ENCODE results near the gene NRXN3.

The NRXN3 gene

DNA sequence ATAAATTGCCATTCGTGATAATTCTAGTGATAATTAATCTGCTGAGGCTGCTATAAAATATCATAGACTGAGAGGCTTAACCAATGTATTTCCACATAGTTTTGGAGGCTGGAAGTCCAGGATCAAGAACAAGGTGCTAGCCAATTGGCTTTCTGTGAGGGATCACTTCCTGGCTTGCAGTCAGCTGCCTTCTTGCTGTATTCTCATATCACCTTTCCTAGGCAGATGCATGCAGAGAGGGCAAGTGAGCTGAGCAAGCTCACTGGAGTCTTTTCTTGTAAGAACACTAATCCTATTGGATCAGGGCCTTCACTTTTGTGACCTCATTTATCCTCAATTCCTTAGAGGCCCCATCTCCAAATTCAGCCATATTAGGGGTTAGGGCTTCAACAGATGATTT, 1400.5 kb downstream of the NRXN3 start:
- no peak overlapping the region for H3K4me2 ChIP-seq
- H3K9ac ChIP-seq: no peak overlapping the region
- no peaks in the 10 kb centered on the region for H3K27me3 ChIP-seq
- no peaks in the 10 kb centered on the region for H4K20me1 ChIP-seq
- no peaks in the 10 kb centered on the region for H3K36me3 ChIP-seq
- TF ChIP-seq Cebpa-rat (IDR thresholded peaks at IDR 0.05): no peak
- no peak overlapping the region for H3K4me3 ChIP-seq
- H3K4me1 ChIP-seq: no peaks in the 10 kb centered on the region
- no peaks in the 10 kb centered on the region for H3K9me3 ChIP-seq (replicated peaks in 1 of 11)
- no peak overlapping the region for H3K27ac ChIP-seq

GRCh38 chr14:79571366-79571765, 1401.2 kb downstream of the NRXN3 start:
- H3K4me2 ChIP-seq: no peak overlapping the region
- H3K4me1 ChIP-seq: no peaks in the 10 kb centered on the region
- H3K36me3 ChIP-seq: no peaks in the 10 kb centered on the region
- TF ChIP-seq Cebpa-rat (IDR thresholded peaks at IDR 0.05): no peak
- H3K9ac ChIP-seq: no peak overlapping the region
- H4K20me1 ChIP-seq: no peaks in the 10 kb centered on the region
- H3K4me3 ChIP-seq: no peak overlapping the region
- H3K9me3 ChIP-seq (replicated peaks in 1 of 11): no peaks in the 10 kb centered on the region
- H3K27me3 ChIP-seq: no peaks in the 10 kb centered on the region
- no peak overlapping the region for H3K27ac ChIP-seq

GRCh38 chr14:79573486-79573885, 1403.3 kb downstream of the NRXN3 start:
- Histone ChIP-seq H4K20me1 (no peaks in the 10 kb centered on the region), H3K27ac (no peak overlapping the region), H3K9me3 (replicated peaks in 1 of 11) (no peaks in the 10 kb centered on the region), H3K4me2 (no peak overlapping the region), H3K4me1 (peaks cover 0 to 7% (median 3%) of the 10 kb centered on the region in 10 experiments; a peak in 8 of 20 replicates), H3K27me3 (no peaks in the 10 kb centered on the region), H3K36me3 (no peaks in the 10 kb centered on the region), H3K4me3 (no peak overlapping the region), H3K9ac (no peak overlapping the region)
- no peak for TF ChIP-seq Cebpa-rat (IDR thresholded peaks at IDR 0.05)

GRCh38 chr14:79575032-79575431, 1404.9 kb downstream of the NRXN3 start:
- TF ChIP-seq Cebpa-rat (IDR thresholded peaks at IDR 0.05): no peak
- H3K27ac ChIP-seq: no peak overlapping the region
- H3K4me2 ChIP-seq: no peak overlapping the region

GRCh38 chr14:79576424-79576823, 1406.3 kb downstream of the NRXN3 start:
- Histone ChIP-seq H3K4me1 (peaks cover 0 to 9% (median 3%) of the 10 kb centered on the region in 10 experiments; a peak in 8 of 20 replicates), H4K20me1 (no peaks in the 10 kb centered on the region), H3K4me3 (no peak overlapping the region), H3K9ac (no peak overlapping the region), H3K27ac (no peak overlapping the region), H3K9me3 (replicated peaks in 1 of 11) (no peaks in the 10 kb centered on the region), H3K36me3 (no peaks in the 10 kb centered on the region), H3K4me2 (no peak overlapping the region), H3K27me3 (no peaks in the 10 kb centered on the region)
- no peak for TF ChIP-seq Cebpa-rat (IDR thresholded peaks at IDR 0.05)

More at GRCh38 chr14:79575032-79575431, 1404.9 kb downstream of the NRXN3 start:
- Histone ChIP-seq H3K36me3 (no peaks in the 10 kb centered on the region), H3K9ac (no peak overlapping the region), H3K4me1 (peaks cover 0 to 9% (median 3%) of the 10 kb centered on the region in 10 experiments; a peak in 8 of 20 replicates), H3K27me3 (no peaks in the 10 kb centered on the region), H4K20me1 (no peaks in the 10 kb centered on the region), H3K9me3 (replicated peaks in 1 of 11) (no peaks in the 10 kb centered on the region), H3K4me3 (no peak overlapping the region)

- H3K9ac ChIP-seq: no peak overlapping the region
- TF ChIP-seq Cebpa-rat (IDR thresholded peaks at IDR 0.05): no peak
- no peaks in the 10 kb centered on the region for H3K9me3 ChIP-seq (replicated peaks in 1 of 11)
- H3K27me3 ChIP-seq: no peaks in the 10 kb centered on the region
- no peak overlapping the region for H3K4me3 ChIP-seq
- no peaks in the 10 kb centered on the region for H3K36me3 ChIP-seq
- peaks cover 0 to 9% (median 3%) of the 10 kb centered on the region in 10 experiments; a peak in 8 of 20 replicates for H3K4me1 ChIP-seq
- H4K20me1 ChIP-seq: no peaks in the 10 kb centered on the region
- peak overlapping the region in 7 of 11 experiments; percentile 14 to 43 (median 32); a peak in 10 of 22 replicates for H3K4me2 ChIP-seq
- H3K27ac ChIP-seq: no peak overlapping the region
These were observed 1408.3 kb downstream of the NRXN3 start for GRCh38 chr14:79578470-79578869.

GRCh38 chr14:79580414-79580813, 1410.2 kb downstream of the NRXN3 start:
- H3K4me3 ChIP-seq: no peak overlapping the region
- H3K36me3 ChIP-seq: no peaks in the 10 kb centered on the region
- H3K27me3 ChIP-seq: no peaks in the 10 kb centered on the region
- H3K4me1 ChIP-seq: peaks cover 0 to 9% (median 3%) of the 10 kb centered on the region in 10 experiments; a peak in 8 of 20 replicates
- no peaks in the 10 kb centered on the region for H4K20me1 ChIP-seq
- no peak for TF ChIP-seq Cebpa-rat (IDR thresholded peaks at IDR 0.05)
- no peaks in the 10 kb centered on the region for H3K9me3 ChIP-seq (replicated peaks in 1 of 11)
- no peak overlapping the region for H3K4me2 ChIP-seq
- no peak overlapping the region for H3K9ac ChIP-seq
- no peak overlapping the region for H3K27ac ChIP-seq

DNA sequence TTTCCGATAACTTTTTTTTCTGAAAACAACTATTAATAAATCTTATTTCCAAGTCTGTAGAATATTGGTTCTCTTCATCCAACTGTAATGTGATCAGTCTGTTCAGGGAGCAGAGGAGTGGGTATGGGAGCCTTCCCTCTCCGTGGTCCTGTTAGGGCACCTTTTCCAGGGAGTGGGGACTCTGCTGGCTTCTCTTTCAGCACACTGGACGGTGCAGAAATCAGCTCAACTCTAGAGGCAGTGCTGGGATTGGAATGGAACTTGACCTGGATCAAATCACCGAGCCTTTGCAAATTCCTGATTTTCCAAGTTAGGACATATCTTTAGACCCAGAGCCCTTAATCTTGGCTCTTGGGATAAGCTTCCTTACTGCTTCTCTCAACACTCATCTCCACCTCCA, 1410.7 kb downstream of the NRXN3 start:
- Histone ChIP-seq H3K4me1 (peaks cover 0 to 9% (median 3%) of the 10 kb centered on the region in 10 experiments; a peak in 8 of 20 replicates), H3K36me3 (no peaks in the 10 kb centered on the region), H3K4me3 (no peak overlapping the region), H3K9me3 (replicated peaks in 1 of 11) (no peaks in the 10 kb centered on the region), H3K27ac (no peak overlapping the region), H4K20me1 (no peaks in the 10 kb centered on the region), H3K4me2 (no peak overlapping the region), H3K27me3 (no peaks in the 10 kb centered on the region), H3K9ac (no peak overlapping the region)
- TF ChIP-seq Cebpa-rat (IDR thresholded peaks at IDR 0.05): no peak

- Histone ChIP-seq H3K9me3 (replicated peaks in 1 of 11) (no peaks in the 10 kb centered on the region), H3K9ac (no peak overlapping the region), H3K36me3 (no peaks in the 10 kb centered on the region), H3K4me1 (peaks cover 0 to 9% (median 3%) of the 10 kb centered on the region in 10 experiments; a peak in 8 of 20 replicates), H3K4me3 (no peak overlapping the region), H3K4me2 (no peak overlapping the region), H3K27ac (no peak overlapping the region), H4K20me1 (no peaks in the 10 kb centered on the region), H3K27me3 (no peaks in the 10 kb centered on the region)
- TF ChIP-seq Cebpa-rat (IDR thresholded peaks at IDR 0.05): no peak
These were observed 1411.9 kb downstream of the NRXN3 start for GRCh38 chr14:79581912-79582576.

GRCh38 chr14:79583738-79584408, 1413.7 kb downstream of the NRXN3 start:
- Histone ChIP-seq H3K4me1 (no peaks in the 10 kb centered on the region), H4K20me1 (no peaks in the 10 kb centered on the region), H3K36me3 (no peaks in the 10 kb centered on the region), H3K9me3 (replicated peaks in 1 of 11) (no peaks in the 10 kb centered on the region), H3K27me3 (no peaks in the 10 kb centered on the region), H3K27ac (no peak overlapping the region), H3K4me2 (no peak overlapping the region), H3K4me3 (no peak overlapping the region), H3K9ac (no peak overlapping the region)
- TF ChIP-seq Cebpa-rat (IDR thresholded peaks at IDR 0.05): no peak

Measured in BLaER1 treated with 17β-estradiol and CSF1 and Interleukin-3, amounts not matched to agents 10 nM and 100 nM (cell line).